ENCODE data around the gene CHST2.
"Not testable (repeated sequence)": the region's sequence is repeated elsewhere in the genome, so short reads cannot be mapped to it uniquely, and the experiment has no call there.

Gene CHST2

GRCh38 chr3:143137435-143138036 is 18.0 kb downstream of the CHST2 start:
- no peak for DNase-seq

GRCh38 chr3:143138953-143139352 is 19.4 kb downstream of the CHST2 start:
- DNase-seq, result no peak

- no peak for DNase-seq
Observed at GRCh38 chr3:143139762-143140161, 20.2 kb downstream of the CHST2 start.

- no peak for DNase-seq
Observed at GRCh38 chr3:143140550-143140949, 21.0 kb downstream of the CHST2 start.

GRCh38 chr3:143142354-143142753 is 22.8 kb downstream of the CHST2 start:
- no peak for DNase-seq

GRCh38 chr3:143145906-143146305 is 26.3 kb downstream of the CHST2 start:
- no peak for DNase-seq

GRCh38 chr3:143146486-143147274 is 27.1 kb downstream of the CHST2 start:
- no peak for DNase-seq

GRCh38 chr3:143147707-143148106 is 28.1 kb downstream of the CHST2 start:
- DNase-seq, result no peak

- no peak for DNase-seq
Observed at GRCh38 chr3:143150071-143150470, 30.5 kb downstream of the CHST2 start.

- no peak for DNase-seq
Observed at GRCh38 chr3:143151004-143151731, 31.6 kb downstream of the CHST2 start.

- no peak for DNase-seq
Observed at GRCh38 chr3:143152043-143152442, 32.5 kb downstream of the CHST2 start.

- no peak for DNase-seq
Observed at GRCh38 chr3:143155756-143156155, 36.2 kb downstream of the CHST2 start.

GRCh38 chr3:143158014-143158988 is 38.7 kb downstream of the CHST2 start:
- DNase-seq, result no peak

- DNase-seq, result no peak
Observed at GRCh38 chr3:143160437-143160836, 40.9 kb downstream of the CHST2 start.

- no peak for DNase-seq
Observed at GRCh38 chr3:143163562-143164100, 44.1 kb downstream of the CHST2 start.

- DNase-seq, result no peak
Observed at GRCh38 chr3:143165211-143165610, 45.6 kb downstream of the CHST2 start.

GRCh38 chr3:143165612-143166285 is 46.2 kb downstream of the CHST2 start:
- not testable (repeated sequence) for DNase-seq

GRCh38 chr3:143166376-143166775 is 46.8 kb downstream of the CHST2 start:
- DNase-seq, result no peak

- DNase-seq, result no peak
Observed at GRCh38 chr3:143167969-143168854, 48.6 kb downstream of the CHST2 start.

- no peak for DNase-seq
Observed at GRCh38 chr3:143168855-143169192, 49.3 kb downstream of the CHST2 start.

- no peak for DNase-seq
Observed at GRCh38 chr3:143170074-143170473, 50.5 kb downstream of the CHST2 start.
